Fibroblast of lung (primary cell): ENCODE measurements around the gene SH3RF1. TPM values are rescaled to one million over a fixed set of nuclear protein-coding genes. Genes with fewer than 3 reads are reported as not detected.

Source experiments
- DNase-seq, 2 donors: peaks; one replicate each; pipeline versions ENCODE4 v3.0.0 to v3.0.0-alpha.2; 2010; ENCODE audit warnings: low read depth in 2 of 2
- H2AFZ ChIP-seq: 2 replicates; pipeline ENCODE4 v1.5.1; 2012; ENCODE audit warnings: low read length, control low read depth, inconsistent platforms
- H3K27ac ChIP-seq: 2 replicates; pipeline ENCODE4 v1.5.1; 2011; ENCODE audit warnings: low read length, control low read depth; ENCODE audit not compliant: insufficient read depth
- H3K27me3 ChIP-seq: 2 replicates; pipeline ENCODE4 v1.5.1; 2011; ENCODE audit warnings: mild to moderate bottlenecking, low read length; ENCODE audit not compliant: control insufficient read depth, insufficient read depth
- H3K36me3 ChIP-seq: 2 replicates; pipeline ENCODE4 v1.5.1; 2011; ENCODE audit warnings: low read length; ENCODE audit not compliant: control insufficient read depth, insufficient read depth
- H3K4me1 ChIP-seq: 2 replicates; pipeline ENCODE4 v1.5.1; 2011; ENCODE audit warnings: low read length; ENCODE audit not compliant: control insufficient read depth, insufficient read depth; ENCODE audit errors: extremely low read depth
- H3K4me2 ChIP-seq: 2 replicates; pipeline ENCODE4 v1.5.1; 2011; ENCODE audit warnings: low read length, control low read depth; ENCODE audit not compliant: insufficient read depth; ENCODE audit errors: extremely low read depth
- H3K4me3 ChIP-seq, 4 experiments: fragments of 200-600 bp in 1 of 4; sonication (generic) in 1 of 4; replicated peaks in 1 of 4; 2 replicates each; pipeline ENCODE4 v1.5.1; 2011 to 2016; ENCODE audit warnings: low read length in 4 of 4, low read depth in 3 of 4, mild to moderate bottlenecking in 3 of 4, control low read depth in 2 of 4, inconsistent platforms in 1 of 4, mixed read lengths in 1 of 4; ENCODE audit not compliant: insufficient read depth in 1 of 4; ENCODE audit errors: control extremely low read depth in 1 of 4
- H3K79me2 ChIP-seq: 2 replicates; pipeline ENCODE4 v1.5.1; 2012; ENCODE audit warnings: mild to moderate bottlenecking, low read length, inconsistent platforms; ENCODE audit not compliant: control insufficient read depth, insufficient read depth
- H3K9ac ChIP-seq: 2 replicates; pipeline ENCODE4 v1.5.1; 2011; ENCODE audit warnings: mild to moderate bottlenecking, low read length, control low read depth; ENCODE audit not compliant: insufficient read depth
- H3K9me3 ChIP-seq: 2 replicates; pipeline ENCODE4 v1.5.1; 2012; ENCODE audit warnings: low read depth, low read length; ENCODE audit not compliant: control insufficient read depth, insufficient read depth
- H4K20me1 ChIP-seq: 2 replicates; pipeline ENCODE4 v1.5.1; 2011; ENCODE audit warnings: low read length; ENCODE audit not compliant: control insufficient read depth, insufficient read depth; ENCODE audit errors: extremely low read depth
- CTCF ChIP-seq, 2 donors: IDR thresholded peaks in 1 of 2; conservative IDR thresholded peaks in 1 of 2; 1 replicate in 1 of 2; 2 replicates in 1 of 2; pipeline ENCODE4 v1.5.1; 2011 to 2012; ENCODE audit warnings: low read length in 2 of 2, control low read depth in 1 of 2, inconsistent platforms in 1 of 2, low read depth in 1 of 2, mild to moderate bottlenecking in 1 of 2
- EZH2 ChIP-seq: IDR thresholded peaks from 2 replicates; pipeline ENCODE4 v1.5.1; 2012; ENCODE audit warnings: low read length, control low read depth, mild to moderate bottlenecking; ENCODE audit errors: missing control alignments
- polyA plus RNA-seq, 2 donors: library from polyadenylated mRNA; depleted of rRNA in 1 of 2; stranded (reverse) in 1 of 2; unstranded in 1 of 2; fragments of >200 nt; gene quantifications; 2 replicates each; pipeline ENCODE4 v1.2.1, GENCODE V29; 2011 to 2012; ENCODE audit warnings: missing spikeins in 1 of 2
- total RNA-seq: library from RNA; depleted of rRNA; stranded (reverse); fragments of >200 nt; gene quantifications from 2 replicates; pipeline ENCODE4 v1.2.1, GENCODE V29; 2014

SH3RF1 gene
- total and polyA plus RNA-seq, 2 donors (not counting 1 experiment from before 2014, with no cell fraction given): 13.0 to 18.8 TPM

- no peak for DNase-seq
- TF ChIP-seq CTCF (conservative IDR thresholded peaks at IDR 0.05 in 1 of 2, IDR thresholded peaks at IDR 0.05 in 1 of 2; ENCODE audit: low read depth in 1 of 2, low read length in 2 of 2) (peak in 1 of 2 donors; percentile 10), EZH2 (no peak)
- Histone ChIP-seq H2AFZ (no peak overlapping the region), H3K79me2 (peaks cover 8% of the 10 kb centered on the region), H3K9me3 (no peaks in the 10 kb centered on the region), H3K27me3 (no peaks in the 10 kb centered on the region), H3K4me3 (no peak overlapping the region), H4K20me1 (no peaks in the 10 kb centered on the region), H3K4me2 (no peak overlapping the region), H3K36me3 (no peaks in the 10 kb centered on the region), H3K9ac (no peak overlapping the region), H3K4me1 (peaks cover 15% of the 10 kb centered on the region), H3K27ac (no peak overlapping the region)
These were observed 117.9 kb downstream of the SH3RF1 start for GRCh38 chr4:169152899-169153298.

GRCh38 chr4:169152098-169152497, 118.7 kb downstream of the SH3RF1 start:
- no peak overlapping the region for H3K9ac ChIP-seq
- no peaks in the 10 kb centered on the region for H3K9me3 ChIP-seq
- TF ChIP-seq EZH2: no peak
- TF ChIP-seq CTCF (conservative IDR thresholded peaks at IDR 0.05 in 1 of 2, IDR thresholded peaks at IDR 0.05 in 1 of 2; ENCODE audit: low read depth in 1 of 2, low read length in 2 of 2): no peak
- H3K4me1 ChIP-seq: peaks cover 18% of the 10 kb centered on the region
- H3K27me3 ChIP-seq: no peaks in the 10 kb centered on the region
- no peak overlapping the region for H3K4me2 ChIP-seq
- H2AFZ ChIP-seq: no peak overlapping the region
- no peak for DNase-seq
- H4K20me1 ChIP-seq: no peaks in the 10 kb centered on the region
- no peaks in the 10 kb centered on the region for H3K36me3 ChIP-seq
- no peak overlapping the region for H3K4me3 ChIP-seq
- H3K79me2 ChIP-seq: peaks cover 7% of the 10 kb centered on the region
- H3K27ac ChIP-seq: no peak overlapping the region

- peak; percentile 73 to 85 for DNase-seq
These were observed 119.1 kb downstream of the SH3RF1 start for GRCh38 chr4:169151671-169152070.

More at GRCh38 chr4:169151671-169152070, 119.1 kb downstream of the SH3RF1 start:
- no peaks in the 10 kb centered on the region for H4K20me1 ChIP-seq
- H3K4me2 ChIP-seq: no peak overlapping the region
- no peak overlapping the region for H2AFZ ChIP-seq
- peaks cover 6% of the 10 kb centered on the region for H3K79me2 ChIP-seq
- TF ChIP-seq CTCF (conservative IDR thresholded peaks at IDR 0.05 in 1 of 2, IDR thresholded peaks at IDR 0.05 in 1 of 2; ENCODE audit: low read depth in 1 of 2, low read length in 2 of 2) (no peak), EZH2 (no peak)
- peak overlapping the region; percentile 8 for H3K27ac ChIP-seq
- H3K36me3 ChIP-seq: no peaks in the 10 kb centered on the region
- H3K9ac ChIP-seq: no peak overlapping the region
- no peak overlapping the region for H3K4me3 ChIP-seq
- no peaks in the 10 kb centered on the region for H3K27me3 ChIP-seq
- no peaks in the 10 kb centered on the region for H3K9me3 ChIP-seq
- H3K4me1 ChIP-seq: peaks cover 19% of the 10 kb centered on the region
